GM19193 (cell line): ENCODE measurements around the gene CORO1C.

Source experiments
- POLR2A ChIP-seq: IDR thresholded peaks from 4 replicates; pipeline ENCODE4 v1.6.1; 2011; ENCODE audit not compliant: insufficient read depth, insufficient read length; ENCODE audit errors: extremely low read depth

Gene CORO1C

GRCh38 chr12:108642899-108643654 is 88.2 kb downstream of the CORO1C start:
- no peak for TF ChIP-seq POLR2A

DNA sequence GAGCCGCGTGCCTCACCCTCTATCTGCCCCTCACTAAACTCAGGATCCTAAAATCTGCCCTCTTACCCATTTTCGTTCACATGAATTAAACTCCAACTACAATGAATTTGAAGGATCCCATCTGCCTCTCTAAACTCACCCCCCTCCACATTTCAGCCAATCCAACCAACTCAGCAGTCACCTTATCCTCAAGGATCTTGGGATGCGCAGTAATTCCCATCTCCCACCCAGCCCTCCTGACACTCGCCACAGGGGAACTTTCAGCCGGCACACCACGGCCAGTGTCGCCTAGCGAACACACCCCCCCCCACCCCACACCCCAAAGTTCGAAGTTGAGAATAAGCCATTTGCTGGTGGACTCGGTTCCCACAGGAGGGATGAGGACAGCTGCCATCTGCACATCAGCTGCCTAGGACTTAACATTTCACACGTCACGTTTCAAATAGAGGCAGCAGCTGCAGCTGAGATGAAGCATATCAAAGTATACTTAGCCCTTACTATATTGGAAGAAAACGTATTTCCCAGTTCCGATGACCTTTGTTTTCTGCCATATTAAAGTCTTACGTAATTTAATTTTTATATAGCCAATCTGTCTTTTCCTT is 88.9 kb downstream of the CORO1C start:
- TF ChIP-seq POLR2A = peak; percentile 8

DNA sequence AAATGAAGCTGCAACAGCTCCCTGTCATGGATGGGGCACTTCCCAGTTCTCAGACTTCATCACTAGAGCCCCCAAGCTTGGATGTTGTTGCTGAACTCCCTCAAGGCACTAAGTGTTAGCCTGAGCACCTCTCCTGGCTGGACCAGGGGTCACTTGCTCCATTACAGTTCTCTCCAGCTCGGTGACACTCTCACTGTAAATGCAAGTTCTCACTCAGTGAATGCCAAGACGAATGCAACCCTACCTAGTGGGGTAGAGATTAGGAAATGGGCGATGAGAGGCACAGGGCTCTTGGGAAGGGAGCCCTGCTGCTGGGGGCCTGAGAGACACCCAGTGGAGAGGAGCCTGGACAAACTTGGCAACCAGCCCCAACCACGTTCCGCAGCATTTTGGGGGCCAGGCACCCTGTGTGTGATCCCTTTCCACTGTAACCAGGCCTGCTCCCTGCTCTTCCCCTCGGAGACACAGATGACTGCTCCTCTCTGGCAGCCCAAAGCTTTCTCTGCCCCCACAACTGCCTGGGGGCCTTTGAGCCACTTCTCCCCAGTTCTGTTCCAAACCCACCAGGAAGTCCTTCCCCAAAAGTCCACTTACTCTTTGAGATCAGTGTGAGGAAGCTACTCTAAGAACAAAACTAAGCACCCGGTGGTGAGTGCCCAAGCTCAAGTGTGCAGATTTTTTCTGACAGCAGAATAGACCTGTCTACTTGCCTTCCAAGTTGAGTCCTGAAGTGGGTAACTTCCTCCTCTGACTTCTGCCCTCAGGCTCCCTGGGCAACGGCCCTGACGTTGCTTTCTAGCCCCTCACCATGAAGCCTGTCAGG is 89.7 kb downstream of the CORO1C start:
- peak; percentile 15 for TF ChIP-seq POLR2A

DNA sequence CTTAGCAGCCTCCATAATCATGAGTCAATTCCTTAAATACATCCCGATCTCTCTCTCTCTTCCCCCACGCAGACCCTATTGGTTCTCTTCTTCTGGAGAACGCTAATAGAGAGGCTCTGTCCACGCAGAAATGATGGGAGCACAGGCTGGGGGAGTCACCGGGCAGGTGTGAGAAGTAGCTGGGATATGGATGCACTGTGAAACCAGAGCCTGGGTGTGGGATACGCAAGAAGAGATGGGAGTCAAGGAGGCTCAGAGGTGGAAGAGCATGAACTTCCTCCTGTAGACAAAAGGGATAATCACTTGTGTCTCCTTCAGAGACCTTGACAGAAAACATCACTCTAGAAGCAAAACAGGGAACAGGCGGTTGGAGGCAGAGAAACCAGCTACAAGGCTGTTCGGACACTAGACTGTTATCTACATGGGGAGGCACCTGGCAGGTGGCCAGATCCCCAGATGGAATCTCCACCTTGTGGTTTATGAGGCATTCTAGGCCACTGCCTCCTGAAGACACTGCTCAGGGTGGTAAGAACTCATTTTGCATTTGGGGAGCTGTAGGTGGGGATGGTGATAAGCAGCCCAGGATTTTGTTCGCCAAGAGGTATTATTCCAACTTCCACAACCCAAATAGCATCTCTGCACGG is 90.4 kb downstream of the CORO1C start:
- TF ChIP-seq POLR2A = no peak

- TF ChIP-seq POLR2A = no peak
Observed at GRCh38 chr12:108638997-108639822, 92.1 kb downstream of the CORO1C start.

DNA sequence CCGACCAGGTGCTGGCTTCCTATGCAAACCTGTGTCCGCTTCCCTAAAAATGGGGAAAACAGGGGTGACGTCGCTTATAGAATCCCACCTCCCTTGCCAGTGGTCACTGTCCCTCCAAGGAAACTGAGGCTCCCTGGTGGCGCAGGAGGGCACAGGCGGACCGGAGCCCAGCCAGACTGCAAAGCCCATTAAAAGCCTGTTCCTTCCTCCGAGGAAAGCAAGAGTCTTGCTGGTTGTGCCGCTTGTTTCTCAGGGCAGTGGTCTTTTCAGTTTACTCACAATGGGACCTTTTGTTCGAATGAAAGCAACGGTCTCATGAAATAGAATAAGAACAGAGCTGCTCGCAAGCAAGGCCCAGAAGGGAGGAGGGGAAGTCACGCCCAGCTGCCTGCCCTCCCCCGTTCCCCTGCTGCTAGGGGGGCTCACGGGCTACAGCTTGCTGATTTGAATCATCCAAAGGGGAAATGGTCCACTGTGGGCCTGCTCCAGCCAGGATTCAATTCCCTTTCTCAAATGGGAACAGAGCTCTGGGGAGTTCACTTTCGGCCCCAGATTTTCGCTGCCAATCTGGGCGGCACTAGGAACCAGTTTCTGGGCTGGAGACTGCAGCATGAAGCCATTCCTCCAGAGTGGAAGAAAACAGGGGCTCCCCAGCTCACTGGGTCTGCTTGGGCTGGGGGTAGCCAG is 93.0 kb downstream of the CORO1C start:
- peak; percentile 43 for TF ChIP-seq POLR2A

GRCh38 chr12:108637222-108637971 is 93.9 kb downstream of the CORO1C start:
- peak; percentile 64 for TF ChIP-seq POLR2A

- TF ChIP-seq POLR2A = peak; percentile 56
Observed at GRCh38 chr12:108635997-108636808, 95.1 kb downstream of the CORO1C start.

DNA sequence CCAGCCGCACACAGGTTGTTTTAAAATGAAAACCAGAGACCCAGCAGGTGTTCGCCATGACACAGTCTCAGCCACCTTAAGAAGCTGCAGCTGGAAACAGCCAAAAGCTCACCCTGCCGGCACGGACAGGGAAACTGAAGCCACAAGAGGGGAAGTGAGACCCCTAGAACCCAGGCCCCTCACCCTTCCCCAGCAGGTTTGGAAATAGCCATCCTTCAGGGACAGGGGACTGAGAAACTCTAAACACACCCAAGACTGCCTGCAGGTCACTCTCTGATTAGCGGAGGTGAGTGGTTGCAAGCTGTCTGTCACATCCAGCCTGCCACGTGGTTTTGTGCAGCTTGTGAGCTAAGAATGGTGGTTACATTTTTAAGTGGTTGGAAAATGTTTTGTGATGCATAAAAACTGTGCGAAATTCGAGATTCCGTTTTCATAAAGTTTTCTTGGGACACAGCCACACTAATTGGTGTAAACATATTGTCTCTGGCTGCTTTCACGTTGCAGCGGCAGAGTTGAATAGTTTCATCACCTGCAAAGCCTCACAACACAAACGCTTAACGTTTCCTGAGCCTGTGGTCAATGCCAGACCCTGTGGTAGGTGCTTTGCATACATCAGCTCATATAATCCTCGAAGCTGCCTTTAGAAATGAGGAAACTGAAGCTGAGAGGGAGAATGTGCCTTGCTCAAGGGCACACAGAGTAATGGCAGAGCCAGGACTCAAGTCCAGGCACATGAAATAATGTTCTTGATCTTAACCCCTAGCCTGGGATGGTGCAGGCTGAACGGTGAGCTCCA is 95.9 kb downstream of the CORO1C start:
- peak; percentile 99 for TF ChIP-seq POLR2A

GRCh38 chr12:108634341-108634751 is 97.0 kb downstream of the CORO1C start:
- TF ChIP-seq POLR2A = peak; percentile 28

GRCh38 chr12:108633534-108634248 is 97.6 kb downstream of the CORO1C start, which contains the start of gene SELPLG:
TSS of gene SELPLG (minus strand) at chr12:108633894. CDS start at chr12:108624307, 9,587 bp downstream.
- TF ChIP-seq POLR2A = peak; percentile 54
